GM18861 (cell line): Measurements from ENCODE around the gene PLA2G4A.

Experiments used
- ATAC-seq: cut with Tn5 transposase; IDR thresholded peaks from one replicate; pipeline ENCODE4 v1.9.1; 2021; ENCODE audit not compliant: unreplicated experiment

PLA2G4A gene

GRCh38 chr1:187006896-187007295 is 178.1 kb downstream of the PLA2G4A start:
- no peak for ATAC-seq

- no peak for ATAC-seq
Observed at GRCh38 chr1:187009320-187009719, 180.6 kb downstream of the PLA2G4A start.

- ATAC-seq = no peak
Observed at GRCh38 chr1:187010571-187011309, 182.0 kb downstream of the PLA2G4A start.

GRCh38 chr1:187013582-187014200 is 184.9 kb downstream of the PLA2G4A start:
- no peak for ATAC-seq

- no peak for ATAC-seq
Observed at GRCh38 chr1:187018291-187018690, 189.5 kb downstream of the PLA2G4A start.

- ATAC-seq = no peak
Observed at GRCh38 chr1:187027253-187027652, 198.5 kb downstream of the PLA2G4A start.

GRCh38 chr1:187032316-187032981 is 203.7 kb downstream of the PLA2G4A start:
- ATAC-seq = no peak

GRCh38 chr1:187032982-187033692 is 204.4 kb downstream of the PLA2G4A start:
- no peak for ATAC-seq

- no peak for ATAC-seq
Observed at GRCh38 chr1:187033693-187034390, 205.1 kb downstream of the PLA2G4A start.

- ATAC-seq = no peak
Observed at GRCh38 chr1:187034501-187034900, 205.8 kb downstream of the PLA2G4A start.

GRCh38 chr1:187037973-187038553 is 209.3 kb downstream of the PLA2G4A start:
- no peak for ATAC-seq
